Ectodermal cell (in vitro differentiated cells): ENCODE results near the gene SH3GL2.

Experiments used
- H3K27ac ChIP-seq: 2 replicates; pipeline ENCODE4 v1.7.0; 2013; ENCODE audit warnings: mild to moderate bottlenecking, low read depth, low read length; ENCODE audit not compliant: insufficient read depth, poor library complexity, severe bottlenecking
- H3K27me3 ChIP-seq: 2 replicates; pipeline ENCODE4 v1.7.0; 2013; ENCODE audit warnings: mild to moderate bottlenecking, low read length; ENCODE audit not compliant: insufficient read depth, control insufficient read depth, poor library complexity, severe bottlenecking
- H3K36me3 ChIP-seq: one replicate; pipeline ENCODE4 v1.7.0; 2013; ENCODE audit warnings: low read length; ENCODE audit not compliant: control insufficient read depth, insufficient read depth
- H3K4me1 ChIP-seq: one replicate; pipeline ENCODE4 v1.7.0; 2013; ENCODE audit warnings: low read length; ENCODE audit not compliant: control insufficient read depth, insufficient read depth
- H3K4me3 ChIP-seq: 2 replicates; pipeline ENCODE4 v1.7.0; 2013; ENCODE audit warnings: low read depth, low read length, control low read depth; ENCODE audit not compliant: insufficient read depth
- H3K9me3 ChIP-seq: 2 replicates; pipeline ENCODE4 v1.7.0; 2013; ENCODE audit warnings: mild to moderate bottlenecking, low read length, moderate library complexity; ENCODE audit not compliant: control insufficient read depth
- WGBS, 2 experiments: methylation state at CpG; one replicate each; pipeline ENCODE4 v1.1.7; 2013; ENCODE audit warnings: missing lambda C conversion rate in 2 of 2; 5-methylcytosine and 5-hydroxymethylcytosine counted together

SH3GL2 gene

DNA sequence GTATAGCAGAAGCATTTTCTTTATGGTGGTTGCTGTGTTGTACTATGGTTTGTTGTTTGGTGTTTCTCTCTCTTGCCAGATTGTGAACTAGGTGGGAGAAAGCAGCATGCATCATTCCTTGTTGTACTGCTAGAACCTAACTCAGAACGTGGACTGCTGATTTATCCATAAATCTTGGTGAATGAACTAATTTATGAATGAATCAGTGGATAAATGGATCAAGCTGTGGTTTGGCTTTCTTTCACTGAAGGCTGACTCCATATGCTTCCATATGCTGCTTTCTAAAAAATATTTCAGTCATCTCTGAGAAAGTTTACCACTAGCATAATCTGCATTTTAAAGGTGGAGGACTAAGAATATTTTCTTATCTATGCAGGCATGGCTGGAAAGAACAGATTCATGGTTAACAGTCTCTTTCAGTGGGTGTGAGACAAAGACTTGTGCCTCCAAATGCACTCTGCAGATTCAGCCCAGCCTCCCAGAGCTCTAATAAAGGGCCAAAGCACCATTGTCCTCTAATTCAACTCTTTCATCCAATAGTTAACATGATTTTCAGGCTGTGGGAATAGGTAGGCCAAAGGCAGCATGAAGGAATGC lies 237.7 kb downstream of the SH3GL2 start:
- no peak overlapping the region for H3K4me3 ChIP-seq
- 89 to 92% methylated on average over 1 of the region's 1 CpG for WGBS, 2 experiments
- no peak overlapping the region for H3K27ac ChIP-seq
- H3K9me3 ChIP-seq = no peaks in the 10 kb centered on the region
- peaks cover 11% of the 10 kb centered on the region for H3K4me1 ChIP-seq
- H3K27me3 ChIP-seq = no peaks in the 10 kb centered on the region
- no peaks in the 10 kb centered on the region for H3K36me3 ChIP-seq

DNA sequence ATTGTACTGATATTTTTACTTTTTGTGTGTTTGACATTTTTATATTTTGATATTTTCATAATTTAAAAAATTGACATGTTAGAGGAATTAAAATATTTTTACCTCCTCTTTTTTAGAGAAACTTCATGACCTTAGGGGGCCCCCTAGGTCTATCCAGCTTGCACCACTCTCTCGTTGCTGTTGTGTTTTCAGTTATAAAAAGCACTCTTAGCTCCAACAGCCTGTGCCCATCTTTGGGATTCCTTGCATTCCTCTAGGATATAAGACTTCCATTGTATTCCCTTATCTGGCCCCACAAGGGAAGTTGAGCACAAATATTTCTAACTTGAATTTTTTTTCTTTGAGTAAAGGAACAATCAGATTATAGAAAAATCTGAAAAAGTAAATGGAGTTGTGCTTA lies 245.3 kb downstream of the SH3GL2 start:
- no peaks in the 10 kb centered on the region for H3K4me1 ChIP-seq
- no peaks in the 10 kb centered on the region for H3K36me3 ChIP-seq
- H3K27ac ChIP-seq = no peak overlapping the region
- 23 to 34% methylated on average over 1 of the region's 1 CpG for WGBS, 2 experiments
- H3K9me3 ChIP-seq = no peaks in the 10 kb centered on the region
- H3K4me3 ChIP-seq = no peak overlapping the region
- H3K27me3 ChIP-seq = no peaks in the 10 kb centered on the region

- Histone ChIP-seq H3K36me3 (no peaks in the 10 kb centered on the region), H3K4me1 (no peaks in the 10 kb centered on the region), H3K9me3 (no peaks in the 10 kb centered on the region), H3K27ac (no peak overlapping the region), H3K4me3 (no peak overlapping the region), H3K27me3 (no peaks in the 10 kb centered on the region)
- 74 to 79% methylated on average over 1 of the region's 1 CpG for WGBS, 2 experiments
Measured at GRCh38 chr9:17824616-17825264, 245.9 kb downstream of the SH3GL2 start.

GRCh38 chr9:17825265-17825659 lies 246.4 kb downstream of the SH3GL2 start:
- Histone ChIP-seq H3K36me3 (no peaks in the 10 kb centered on the region), H3K27me3 (no peaks in the 10 kb centered on the region), H3K4me3 (no peak overlapping the region), H3K9me3 (no peaks in the 10 kb centered on the region), H3K4me1 (no peaks in the 10 kb centered on the region), H3K27ac (no peak overlapping the region)
- 96 to 100% methylated on average over 1 of the region's 1 CpG for WGBS, 2 experiments

DNA sequence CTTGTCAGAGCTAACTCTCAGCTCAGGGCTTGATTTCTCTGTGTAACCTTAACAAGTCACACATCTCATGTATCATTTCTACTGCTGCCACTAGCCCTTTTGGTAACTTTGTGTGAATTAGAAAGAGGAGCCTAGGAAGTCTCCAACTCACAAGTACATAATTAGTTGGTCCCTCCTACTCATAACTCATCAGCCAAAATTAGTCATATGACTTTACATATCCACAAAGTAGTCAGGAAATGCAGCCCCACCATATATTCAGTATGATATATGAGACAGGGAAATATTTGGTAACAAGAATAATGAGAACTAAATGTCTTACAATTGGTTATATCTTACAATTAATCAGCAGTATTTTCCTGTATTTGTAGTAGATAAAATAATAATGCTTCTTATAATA lies 250.2 kb downstream of the SH3GL2 start:
- no peaks in the 10 kb centered on the region for H3K27me3 ChIP-seq
- no peak overlapping the region for H3K4me3 ChIP-seq
- no peaks in the 10 kb centered on the region for H3K4me1 ChIP-seq
- no peaks in the 10 kb centered on the region for H3K36me3 ChIP-seq
- no peaks in the 10 kb centered on the region for H3K9me3 ChIP-seq
- no peak overlapping the region for H3K27ac ChIP-seq

DNA sequence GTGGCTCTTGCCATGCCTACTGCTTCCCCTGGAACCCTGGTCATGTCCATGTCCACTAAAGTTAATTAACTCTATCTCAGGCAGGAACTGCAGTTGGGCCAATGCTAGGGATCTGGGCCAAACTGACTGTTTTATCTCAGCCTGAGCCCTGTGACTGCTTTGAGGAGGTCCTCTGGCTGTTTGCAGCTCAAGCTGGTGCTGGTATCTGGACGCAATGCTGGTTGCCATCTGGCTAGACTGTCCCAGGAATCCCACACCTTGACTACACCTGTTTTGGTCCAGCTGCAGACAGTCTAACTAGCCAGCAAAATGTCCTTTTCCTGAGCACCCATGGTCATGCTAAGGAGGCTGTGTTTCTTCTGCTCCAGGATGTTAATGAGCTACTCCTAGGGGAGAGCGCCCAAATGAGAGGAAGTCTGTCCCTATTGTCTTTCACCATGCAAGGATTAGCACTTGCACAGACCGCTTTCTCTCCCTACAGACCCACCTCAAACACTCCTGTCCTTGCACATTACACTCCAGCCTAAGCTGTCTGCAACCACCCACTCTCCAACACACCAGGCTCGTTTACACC lies 251.0 kb downstream of the SH3GL2 start:
- WGBS, 2 experiments = 83 to 84% methylated on average over 4 of the region's 4 CpGs
- Histone ChIP-seq H3K4me3 (no peak overlapping the region), H3K36me3 (no peaks in the 10 kb centered on the region)

GRCh38 chr9:17832812-17833211 lies 253.9 kb downstream of the SH3GL2 start:
- Histone ChIP-seq H3K27me3 (no peaks in the 10 kb centered on the region), H3K4me3 (no peak overlapping the region), H3K4me1 (no peaks in the 10 kb centered on the region), H3K27ac (no peak overlapping the region), H3K36me3 (no peaks in the 10 kb centered on the region), H3K9me3 (no peaks in the 10 kb centered on the region)
- WGBS, 2 experiments = 44 to 47% methylated on average over 2 of the region's 2 CpGs

More for the DNA sequence above, 251.0 kb downstream of the SH3GL2 start:
- Histone ChIP-seq H3K9me3 (no peaks in the 10 kb centered on the region), H3K27ac (no peak overlapping the region), H3K27me3 (no peaks in the 10 kb centered on the region), H3K4me1 (no peaks in the 10 kb centered on the region)

- no peaks in the 10 kb centered on the region for H3K9me3 ChIP-seq
- H3K27me3 ChIP-seq = no peaks in the 10 kb centered on the region
- H3K36me3 ChIP-seq = no peaks in the 10 kb centered on the region
- H3K27ac ChIP-seq = no peak overlapping the region
- no peaks in the 10 kb centered on the region for H3K4me1 ChIP-seq
- 92 to 95% methylated on average over 7 of the region's 7 CpGs for WGBS, 2 experiments
- no peak overlapping the region for H3K4me3 ChIP-seq
Measured at GRCh38 chr9:17833846-17834245, 255.0 kb downstream of the SH3GL2 start.

DNA sequence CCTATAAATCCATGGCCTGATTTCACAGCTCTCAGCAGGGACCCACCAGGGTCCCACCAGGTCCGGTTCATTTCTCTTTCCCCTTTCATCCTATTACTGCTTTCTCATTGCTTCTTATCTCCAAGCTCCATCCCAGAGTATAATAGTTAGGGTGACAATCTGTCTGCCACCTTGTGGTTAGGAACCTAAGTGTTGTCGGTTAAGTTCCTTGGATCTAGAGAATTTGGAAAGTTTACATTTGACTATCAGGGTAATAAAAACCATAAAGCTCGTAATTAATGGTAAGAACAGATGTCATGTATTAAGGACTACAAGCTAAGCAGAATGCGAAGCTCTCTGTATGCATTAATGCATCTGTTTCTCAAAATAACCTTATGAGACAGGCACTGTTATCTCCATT lies 259.1 kb downstream of the SH3GL2 start:
- Histone ChIP-seq H3K27ac (no peak overlapping the region), H3K9me3 (no peaks in the 10 kb centered on the region), H3K36me3 (no peaks in the 10 kb centered on the region), H3K4me3 (no peak overlapping the region), H3K27me3 (no peaks in the 10 kb centered on the region), H3K4me1 (peaks cover 8% of the 10 kb centered on the region)
- 80 to 85% methylated on average over 4 of the region's 4 CpGs for WGBS, 2 experiments

DNA sequence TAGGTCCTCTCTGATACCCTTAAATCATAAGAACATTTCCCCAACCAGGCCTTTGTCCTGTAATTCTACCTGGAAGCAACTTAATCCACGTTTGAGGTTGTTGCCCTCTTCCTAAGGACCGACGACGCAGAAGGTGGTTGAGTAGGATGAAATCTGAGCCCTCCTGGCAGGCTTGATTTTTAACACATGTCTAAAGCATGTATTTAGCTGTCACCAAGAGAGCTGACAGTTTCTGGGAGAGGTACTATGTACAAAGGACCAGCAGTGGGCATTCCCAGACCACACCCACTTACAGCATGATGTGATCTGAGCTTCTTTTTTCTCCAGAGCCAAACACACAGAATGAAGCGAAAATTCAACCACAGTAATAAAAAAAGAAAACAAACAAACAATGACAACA lies 260.9 kb downstream of the SH3GL2 start:
- Histone ChIP-seq H3K4me1 (peaks cover 8% of the 10 kb centered on the region), H3K27me3 (no peaks in the 10 kb centered on the region), H3K4me3 (no peak overlapping the region), H3K27ac (no peak overlapping the region), H3K36me3 (no peaks in the 10 kb centered on the region), H3K9me3 (no peaks in the 10 kb centered on the region)
- 77% methylated on average over 5 of the region's 5 CpGs for WGBS, 2 experiments
